Suppressor macrophage (primary cell): ENCODE data around the gene MEX3A.

ENCODE experiments used
- DNase-seq, 4 experiments: peaks; one replicate each; pipeline ENCODE4 v3.0.0-alpha.2; 2020 to 2022

The MEX3A gene

DNA sequence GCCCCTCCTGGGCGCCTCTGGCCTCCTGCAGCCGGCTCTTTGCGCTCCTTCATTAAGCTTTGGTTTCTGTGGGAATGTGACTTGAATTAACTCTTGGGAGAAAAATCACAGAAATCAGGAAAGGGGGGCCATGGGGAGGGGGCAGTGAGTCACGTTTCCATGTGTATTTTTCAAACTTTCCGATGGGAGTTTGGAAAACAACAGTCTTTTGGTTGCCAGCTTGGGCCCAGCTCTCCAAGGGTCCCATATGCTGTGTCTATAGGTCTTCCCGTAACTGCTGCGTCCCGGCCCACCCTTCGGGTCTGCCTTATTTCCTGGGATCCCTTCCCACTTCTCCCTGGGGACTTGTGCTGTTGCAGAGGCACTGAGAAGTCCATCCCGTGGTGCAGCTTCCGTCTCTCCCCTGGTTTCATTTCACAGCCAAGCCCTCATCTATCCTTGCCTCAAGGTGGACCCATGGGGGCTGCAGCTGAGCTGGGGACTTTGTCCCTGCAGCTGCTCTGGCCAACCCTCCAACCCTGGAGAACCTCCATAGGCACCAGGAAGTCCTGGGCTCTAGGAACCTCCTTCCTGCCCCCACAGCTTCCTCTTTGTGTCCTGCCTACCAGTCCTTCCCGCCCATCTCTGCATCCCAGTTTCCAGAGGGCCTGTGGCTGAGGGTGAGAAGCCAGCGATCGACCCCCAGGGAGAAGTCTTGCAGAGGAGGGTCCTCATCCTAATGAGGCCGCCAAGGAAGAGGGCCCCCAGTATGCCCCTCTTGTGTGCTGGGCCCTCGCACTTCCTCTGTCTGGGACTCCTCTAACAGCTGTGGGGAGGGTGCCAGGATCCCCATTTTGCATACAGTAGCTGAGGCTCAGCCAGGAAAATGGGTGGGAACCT lies 20.6 kb upstream of the MEX3A start:
- DNase-seq: peak; percentile 69 to 85 (median 84)

DNA sequence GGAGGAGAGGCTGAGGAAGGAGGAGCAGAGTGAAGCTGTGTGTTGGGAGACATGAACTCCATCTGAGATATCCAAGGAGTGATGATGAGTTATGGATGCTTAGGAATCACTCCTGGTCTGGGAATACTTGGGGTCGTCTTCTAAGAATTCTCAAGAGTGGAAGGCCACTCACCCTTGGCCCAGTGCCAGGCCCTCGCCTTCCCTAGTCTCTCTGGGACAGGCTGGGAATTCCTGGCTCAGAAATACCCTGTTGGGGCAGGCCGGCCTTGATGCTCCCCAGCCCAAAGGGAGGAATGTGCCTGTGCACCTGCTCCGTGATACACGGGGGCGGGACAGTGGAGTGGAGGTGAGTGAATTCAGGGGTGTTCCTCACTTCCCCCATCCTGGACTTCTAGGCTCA lies 19.6 kb upstream of the MEX3A start:
- DNase-seq: no peak

DNA sequence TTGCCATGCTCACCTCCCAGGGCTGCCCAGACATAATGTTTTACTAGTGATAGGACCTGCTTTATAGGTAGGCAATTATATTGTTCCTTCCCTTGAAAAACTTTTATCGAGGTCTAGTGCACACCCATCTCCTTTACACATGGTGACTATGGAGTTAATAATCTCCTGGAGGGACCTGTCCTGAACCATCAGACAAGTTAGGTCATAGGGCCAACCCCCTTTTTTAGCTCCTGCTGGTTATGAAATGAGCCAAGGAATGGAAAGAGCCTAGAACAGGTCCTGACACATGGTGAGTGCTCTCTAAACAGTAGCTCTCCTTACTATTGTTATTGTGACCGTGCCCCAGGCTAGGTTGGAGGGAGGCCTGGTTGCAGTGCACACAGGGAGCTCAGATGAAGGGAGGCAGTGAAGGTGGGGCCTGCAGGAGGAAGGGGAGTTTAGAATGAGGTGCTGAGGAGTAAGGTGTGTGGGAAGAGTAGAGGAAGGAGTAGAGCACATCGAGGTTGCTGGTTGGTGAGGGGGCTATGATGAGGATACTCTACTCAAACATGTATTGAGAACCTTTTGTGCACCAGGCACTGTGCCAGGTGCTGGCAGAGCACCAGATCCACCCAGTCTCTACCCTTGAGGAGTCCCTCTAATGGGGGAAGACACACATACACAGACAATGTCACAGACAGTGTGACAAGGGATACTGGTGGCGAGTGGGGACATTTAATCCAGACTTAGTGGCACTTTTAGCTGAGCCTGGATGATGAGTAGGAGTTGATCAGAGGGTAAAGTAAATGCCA lies 18.1 kb upstream of the MEX3A start:
- DNase-seq: no peak

DNA sequence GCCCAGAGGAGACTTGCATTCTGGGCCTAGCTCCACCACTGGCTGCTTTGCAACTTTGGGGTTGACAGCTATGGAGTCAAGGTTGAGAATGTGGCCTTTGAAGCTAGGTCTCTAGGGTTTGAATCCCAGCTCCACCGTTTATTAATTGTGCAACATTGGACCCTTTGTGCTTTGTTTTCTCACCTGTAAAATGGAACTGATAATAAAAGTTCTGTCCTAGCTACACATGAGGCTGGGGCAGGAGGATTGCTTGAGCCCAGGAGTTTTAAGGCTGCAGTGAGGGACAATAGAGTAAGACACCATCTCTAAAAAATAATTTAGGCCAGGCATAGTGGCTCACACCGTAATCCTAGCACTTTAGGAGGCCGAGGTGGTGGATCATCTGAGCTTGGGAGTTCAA lies 17.0 kb upstream of the MEX3A start:
- DNase-seq: no peak

DNA sequence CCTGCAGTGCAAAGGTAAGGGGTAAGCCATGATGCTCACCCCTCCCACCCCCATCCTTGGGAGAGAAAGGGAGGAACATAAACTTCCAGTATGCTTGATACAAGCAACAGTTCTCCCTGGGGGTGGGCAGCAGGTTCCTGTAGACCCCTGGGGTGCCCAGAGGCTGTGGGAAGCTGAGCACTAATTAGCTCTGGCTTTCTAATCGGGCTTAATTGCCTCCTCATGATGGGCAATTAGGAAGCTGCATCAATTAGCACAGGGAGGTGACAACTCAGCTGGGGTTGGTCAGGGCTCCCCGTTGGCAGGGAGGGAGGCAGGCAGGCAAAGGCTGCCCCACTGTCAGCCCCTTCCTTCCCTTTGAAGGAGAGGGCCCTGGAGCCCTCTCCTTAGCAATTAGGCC lies 16.5 kb upstream of the MEX3A start:
- no peak for DNase-seq

DNA sequence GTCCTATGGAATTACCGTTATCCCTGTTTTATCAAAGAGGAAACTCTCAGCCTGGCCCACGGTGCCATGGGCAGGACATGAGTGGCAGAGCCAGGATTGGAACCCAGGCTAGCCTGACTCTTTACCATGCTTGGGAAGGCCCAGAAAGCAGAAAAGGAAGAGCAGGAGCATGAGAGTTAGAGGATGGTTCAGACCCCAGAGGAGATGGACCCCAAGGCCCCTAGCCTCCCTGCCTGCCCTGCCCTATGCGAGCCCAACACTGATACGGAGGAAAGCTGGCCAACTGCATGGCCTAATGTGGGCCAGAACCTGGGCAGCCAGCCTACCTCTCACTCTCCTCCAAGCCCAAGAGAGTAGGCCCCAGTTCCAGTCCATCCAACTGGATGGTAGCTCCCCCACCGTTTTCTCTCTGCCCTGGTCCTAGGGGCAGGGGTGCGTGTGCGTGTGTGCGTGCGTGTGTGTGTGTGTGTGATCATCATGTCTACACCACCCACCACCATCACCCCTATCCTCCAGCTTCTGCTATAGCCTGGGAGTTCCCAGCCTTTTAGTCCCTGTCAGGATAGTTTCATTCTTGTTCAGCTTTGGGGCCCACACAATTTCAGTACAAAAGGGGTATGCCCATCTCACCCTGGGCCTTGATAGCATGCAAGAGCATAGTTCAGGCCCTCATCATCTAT lies 15.4 kb upstream of the MEX3A start:
- peak in 1 of 4 experiments; percentile 30 for DNase-seq

DNA sequence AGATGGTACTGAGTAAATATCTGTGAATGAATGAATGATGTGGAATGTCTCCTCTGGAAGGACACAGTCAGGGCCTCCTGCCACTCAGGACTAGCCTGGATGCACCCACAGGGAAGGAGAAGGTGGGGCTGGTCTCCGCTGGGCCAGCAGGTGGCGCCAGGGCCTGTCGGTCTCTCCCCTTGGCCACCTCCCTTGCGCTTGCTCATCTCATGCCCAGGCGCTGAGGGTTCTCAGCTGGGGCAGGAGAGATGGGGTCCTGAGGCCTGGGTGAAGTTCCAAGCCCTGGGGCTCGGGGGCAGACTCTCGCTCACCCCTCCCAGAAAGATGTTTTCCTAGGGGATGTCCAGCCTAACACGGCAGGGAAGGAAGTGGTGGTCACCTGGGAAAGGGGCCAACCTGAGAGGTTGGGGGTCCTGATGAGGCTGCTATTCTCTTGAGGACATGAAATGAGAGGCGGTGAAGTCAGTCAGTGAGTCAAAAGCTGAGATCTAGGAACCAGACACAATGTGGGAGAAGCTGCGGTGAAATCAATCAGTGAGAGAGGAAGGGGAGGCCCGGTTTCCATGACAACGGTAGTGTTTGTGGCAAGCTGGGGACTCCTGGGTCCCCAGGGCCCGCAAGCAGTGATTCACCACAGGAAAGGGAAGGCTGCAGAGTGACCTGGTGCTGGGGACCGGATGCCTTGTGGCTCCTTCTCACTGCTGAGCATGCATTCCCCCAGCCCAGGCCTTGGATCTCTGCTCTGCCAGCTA lies 14.6 kb upstream of the MEX3A start:
- peak; percentile 88 to 94 (median 92) for DNase-seq

DNA sequence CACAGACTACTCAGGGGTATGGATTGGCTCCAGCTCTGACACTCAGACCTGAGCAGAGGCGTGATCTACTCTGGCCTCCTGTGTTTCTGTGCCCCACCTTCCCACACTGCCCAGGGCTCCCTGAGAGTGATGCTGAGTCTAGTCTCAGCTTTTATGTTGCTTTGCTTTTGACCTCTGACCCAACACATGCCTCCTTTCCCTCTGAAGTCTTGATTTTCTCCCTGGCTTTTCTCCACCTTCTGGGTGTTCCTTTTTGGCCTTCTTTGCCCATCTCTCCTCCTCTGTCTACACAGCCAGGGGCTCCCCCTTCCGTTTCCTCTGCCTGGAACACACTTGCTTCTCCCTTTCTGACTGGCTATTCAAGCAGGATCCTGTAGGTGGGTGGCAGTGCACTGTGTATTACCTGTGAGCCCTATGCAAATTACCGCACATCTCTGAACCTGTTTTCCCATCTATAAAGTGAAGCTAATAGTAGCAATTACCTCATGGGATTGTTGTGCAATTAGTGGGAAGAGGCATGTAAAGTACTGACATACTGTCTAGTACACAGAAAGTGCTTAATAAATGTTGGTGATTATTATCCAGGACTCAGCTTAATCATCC lies 13.7 kb upstream of the MEX3A start:
- peak in 3 of 4 experiments; percentile 39 to 46 (median 43) for DNase-seq

DNA sequence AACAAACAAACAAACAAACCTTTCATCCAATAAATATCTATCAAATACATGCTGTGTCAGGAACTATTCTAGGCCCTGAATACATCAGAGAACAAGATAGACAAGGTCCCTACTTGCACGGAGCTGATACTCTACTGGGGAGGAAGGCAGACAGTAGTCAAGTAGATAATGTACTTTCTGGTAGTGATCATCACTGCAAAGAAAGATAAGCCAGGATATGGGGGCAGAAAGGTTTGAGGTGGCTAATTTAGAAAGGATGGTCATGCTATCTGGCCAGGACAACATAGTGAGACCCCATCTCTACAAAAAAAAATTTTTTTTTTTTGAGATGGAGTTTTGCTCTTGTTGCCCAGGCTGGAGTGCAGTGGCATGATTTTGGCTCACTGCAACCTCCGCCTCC lies 9.3 kb upstream of the MEX3A start:
- no peak for DNase-seq

DNA sequence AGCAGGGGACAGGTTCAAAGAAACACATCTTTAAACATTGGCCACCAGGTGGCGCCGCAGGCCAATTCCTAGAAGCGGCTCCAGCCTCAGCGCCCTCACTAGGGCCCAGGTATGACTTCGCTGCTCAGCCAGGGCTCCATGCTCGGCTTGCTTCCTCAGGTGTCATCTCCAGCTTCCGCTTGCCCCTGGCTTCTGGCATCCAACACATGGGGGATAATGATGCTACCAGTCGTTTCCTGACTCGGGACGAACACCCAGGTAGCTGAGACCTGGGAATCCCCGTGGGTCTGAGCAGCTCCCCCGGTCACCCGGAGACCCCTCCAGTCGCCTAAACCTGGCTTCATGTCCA lies 8.5 kb upstream of the MEX3A start:
- DNase-seq: peak; percentile 85 to 94 (median 92)

DNA sequence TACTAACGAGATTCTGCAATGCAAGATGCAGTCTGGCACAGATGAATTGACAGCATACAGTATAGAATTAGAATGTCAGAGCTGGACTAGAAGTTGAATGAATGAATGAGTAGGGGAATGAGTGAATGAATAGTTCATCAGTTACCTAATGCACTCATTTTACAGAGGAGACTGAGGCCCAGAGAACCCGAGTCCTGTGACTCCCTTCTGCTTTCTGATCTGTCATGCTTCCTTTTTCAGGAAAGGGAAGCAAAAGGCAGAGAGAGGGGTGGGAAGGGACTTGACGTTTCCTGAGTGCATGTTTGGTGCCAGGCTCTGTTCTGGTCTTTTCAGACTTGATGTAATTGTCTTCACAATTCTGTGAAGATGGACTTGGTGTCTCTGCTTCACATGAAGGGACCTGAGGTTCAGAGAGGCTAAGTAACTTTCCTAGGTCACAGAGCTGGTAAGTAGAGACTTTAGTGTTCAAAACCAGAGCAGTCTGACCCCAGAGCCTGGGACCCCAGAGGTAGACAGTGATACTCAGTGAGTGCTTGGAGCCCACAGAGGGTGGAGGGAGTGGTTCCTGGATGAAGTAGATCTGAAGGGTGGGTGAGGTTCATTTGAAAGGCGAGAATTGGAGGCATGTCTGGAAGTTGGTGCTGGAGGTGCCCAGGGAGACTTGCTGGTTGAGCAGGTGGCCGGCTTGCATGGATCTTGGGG lies 8.0 kb upstream of the MEX3A start:
- peak; percentile 85 to 95 (median 92) for DNase-seq

DNA sequence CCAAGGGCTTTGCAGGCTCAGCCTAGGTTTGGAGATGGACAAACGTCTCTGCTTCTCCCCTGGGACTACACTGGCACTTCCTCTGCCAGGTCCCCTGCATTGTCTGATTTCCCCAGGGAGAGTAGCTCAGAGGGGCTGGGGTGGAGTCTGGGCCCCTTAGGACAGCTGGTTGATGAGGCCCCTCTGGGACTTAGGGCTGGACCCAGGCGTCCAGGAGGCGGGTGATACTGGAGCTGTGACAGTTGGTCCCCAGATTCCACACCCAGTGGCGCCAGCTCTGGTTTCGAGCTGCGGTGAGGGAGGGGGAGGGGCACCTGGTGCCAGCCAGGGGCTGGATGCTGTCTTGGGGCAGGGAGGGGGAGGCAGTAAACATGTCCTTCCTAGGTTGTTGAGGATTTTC lies 7.4 kb upstream of the MEX3A start:
- peak in 1 of 4 experiments; percentile 32 for DNase-seq

DNA sequence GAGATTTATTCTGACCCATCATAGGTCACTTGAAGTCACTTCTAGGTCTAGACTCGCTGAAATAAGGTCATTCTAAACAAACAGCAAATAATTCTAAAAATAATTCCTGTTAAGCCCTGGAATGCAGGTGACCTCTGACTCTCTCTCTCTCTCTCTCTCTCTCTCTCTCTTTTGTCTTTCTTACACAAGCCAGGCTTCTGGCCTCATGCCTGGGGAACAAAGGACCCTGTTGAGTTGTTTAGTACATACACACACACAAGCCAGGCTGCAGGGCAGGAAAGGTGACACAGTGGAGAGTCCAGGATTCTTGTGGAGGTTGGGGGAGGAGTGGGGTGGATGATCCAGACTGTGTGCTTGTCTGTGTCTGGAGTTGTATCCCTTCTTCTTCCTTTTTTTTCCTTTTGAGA lies 4.0 kb upstream of the MEX3A start:
- DNase-seq: no peak

DNA sequence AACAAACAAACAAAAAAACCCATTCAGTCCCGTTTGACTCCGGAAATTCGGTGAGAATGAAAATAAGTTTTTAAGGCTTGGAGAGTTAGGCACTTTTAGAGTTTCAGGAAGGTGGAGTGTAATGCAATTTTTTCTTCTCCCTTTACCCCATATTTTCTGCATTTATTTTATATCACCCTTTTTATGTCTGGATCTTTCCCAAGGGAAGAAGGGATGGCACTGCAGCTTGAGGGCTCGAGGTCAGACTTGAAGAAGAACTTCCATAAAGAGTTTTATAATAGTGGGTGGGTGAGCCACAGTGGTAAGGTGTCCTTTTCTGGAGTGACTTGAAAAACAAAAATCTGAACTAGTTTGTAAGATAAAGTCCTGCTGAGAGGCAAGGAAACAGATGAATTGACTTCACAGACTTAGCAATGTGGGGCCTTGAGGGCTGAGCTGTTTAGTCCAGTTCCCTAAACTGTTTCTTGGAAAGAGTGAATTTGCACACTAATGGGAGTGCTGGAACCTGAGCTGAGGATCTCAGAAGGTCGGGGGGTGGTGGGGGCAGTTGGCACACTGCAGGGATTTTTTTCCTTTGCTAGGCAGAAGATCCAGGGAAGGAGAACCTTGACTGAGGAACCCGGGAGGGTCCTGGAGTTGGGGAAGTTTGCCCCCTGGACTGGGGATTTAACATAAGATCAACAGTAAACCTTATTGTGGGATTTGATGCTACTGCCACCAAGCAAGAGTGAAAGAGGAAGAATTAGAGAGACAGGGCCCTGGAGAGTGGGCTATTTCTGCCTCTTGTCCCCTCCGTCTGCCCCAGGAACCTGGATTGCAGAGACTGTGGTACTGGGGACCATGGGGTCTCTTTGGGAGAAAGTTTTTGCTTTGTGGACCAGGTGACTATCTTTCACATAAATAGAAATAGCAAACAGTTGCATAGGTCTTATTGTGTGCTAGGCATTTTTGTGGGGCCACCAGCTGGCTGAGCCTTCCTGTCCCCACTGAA lies 1.8 kb upstream of the MEX3A start:
- DNase-seq: peak in 2 of 4 experiments; percentile 18 to 30

DNA sequence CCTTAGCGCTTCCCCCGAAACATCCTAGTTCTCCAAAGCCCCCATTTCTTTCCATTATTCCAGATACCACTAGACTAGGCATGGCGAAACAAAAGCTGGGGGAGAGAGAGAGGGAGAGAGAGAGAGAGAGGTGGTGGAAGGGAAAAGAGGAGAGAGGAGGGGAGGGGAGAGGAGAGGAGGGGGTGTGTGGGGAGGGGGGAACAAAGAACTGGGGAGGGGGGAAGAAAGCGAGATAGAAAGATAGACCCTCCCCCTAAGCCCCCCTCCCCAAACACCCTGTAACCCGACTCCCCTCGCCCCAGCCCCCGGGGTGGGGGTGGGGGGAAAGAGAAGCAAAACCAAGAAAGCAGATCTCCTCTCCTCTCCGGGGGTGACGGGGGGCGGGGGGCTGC lies 352 bp downstream of the MEX3A start:
- DNase-seq: no peak

DNA sequence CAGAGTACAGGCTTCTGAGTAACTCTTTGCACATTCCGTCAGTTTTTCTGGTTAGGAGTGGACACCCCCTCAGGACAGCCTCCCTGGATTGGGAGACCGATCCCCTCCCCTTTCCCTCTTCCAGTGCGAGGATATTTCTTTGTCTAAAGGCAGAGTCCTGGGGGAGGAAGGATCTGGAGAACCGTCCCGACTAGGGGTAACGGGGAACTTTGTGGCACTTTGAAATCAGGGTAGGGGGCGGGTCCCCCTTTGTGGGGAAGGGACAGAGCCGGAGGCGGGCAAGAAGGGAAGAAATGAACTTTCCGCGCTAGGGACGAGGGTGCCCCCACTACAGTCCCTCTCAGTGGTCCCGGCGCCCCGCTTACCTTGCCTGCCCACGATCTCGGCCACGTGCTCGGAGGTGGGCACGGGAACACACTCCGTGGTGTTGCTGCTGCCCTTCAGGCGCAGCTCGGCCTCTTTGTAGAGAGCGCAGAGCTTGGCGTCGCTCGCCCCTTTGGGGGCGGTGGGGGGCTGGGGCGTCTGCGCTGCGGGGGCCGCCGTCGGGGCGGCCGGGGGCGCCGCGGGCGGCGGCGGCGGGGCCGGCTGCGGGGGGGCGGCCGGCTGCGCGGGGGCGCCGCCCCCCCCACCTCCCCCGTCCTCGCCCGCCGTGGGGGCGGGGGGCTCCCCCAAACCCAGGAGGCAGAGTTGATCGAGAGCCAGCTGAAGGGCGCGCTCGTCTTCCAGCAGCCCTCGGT lies 917 bp downstream of the MEX3A start:
- no peak for DNase-seq

DNA sequence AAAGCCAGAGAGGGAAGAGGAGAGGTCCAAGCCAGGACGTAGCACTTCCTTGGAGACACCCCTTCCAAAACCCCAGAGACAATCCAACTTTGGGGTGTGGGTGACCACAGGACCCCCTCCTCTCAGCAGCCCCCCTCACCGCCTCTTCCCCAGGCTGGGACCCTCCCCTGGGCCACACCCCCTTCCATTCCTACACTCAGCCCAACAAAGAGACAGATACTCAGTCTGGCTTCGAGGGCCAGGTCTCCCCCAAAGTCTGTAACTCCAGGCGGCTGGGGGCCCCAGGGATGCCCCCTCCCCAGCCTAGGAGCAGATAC lies 1.4 kb downstream of the MEX3A start:
- no peak for DNase-seq

DNA sequence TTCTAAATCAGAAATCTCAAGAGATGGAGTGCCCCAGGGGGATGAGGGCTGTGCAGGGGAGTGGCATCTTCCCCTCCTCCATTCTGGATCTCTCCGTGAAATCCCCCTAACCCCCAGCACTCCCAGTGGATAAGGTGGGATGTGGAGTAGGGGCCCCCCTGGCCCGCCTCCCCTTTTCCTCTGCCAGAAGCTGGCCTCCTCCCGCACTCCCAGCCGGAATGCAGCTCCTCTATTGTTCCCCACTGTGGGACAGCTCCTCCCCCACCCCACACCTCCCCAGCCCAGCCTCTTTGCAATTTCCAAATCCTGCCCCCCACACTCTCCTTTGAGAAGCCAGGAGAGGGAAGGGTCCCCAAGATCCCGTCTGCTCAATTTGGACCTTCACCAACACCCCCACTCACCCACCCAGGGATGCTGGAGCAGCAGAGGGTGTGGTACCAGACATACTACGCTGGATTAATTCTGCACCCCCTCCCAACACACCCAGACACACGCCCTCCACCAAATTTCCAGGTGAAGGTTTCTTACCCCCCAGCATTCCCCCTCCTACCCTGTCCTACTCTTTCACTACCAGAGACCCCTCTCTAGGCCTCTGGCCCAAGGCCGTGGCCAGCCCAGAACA lies 1.9 kb downstream of the MEX3A start:
- no peak for DNase-seq

DNA sequence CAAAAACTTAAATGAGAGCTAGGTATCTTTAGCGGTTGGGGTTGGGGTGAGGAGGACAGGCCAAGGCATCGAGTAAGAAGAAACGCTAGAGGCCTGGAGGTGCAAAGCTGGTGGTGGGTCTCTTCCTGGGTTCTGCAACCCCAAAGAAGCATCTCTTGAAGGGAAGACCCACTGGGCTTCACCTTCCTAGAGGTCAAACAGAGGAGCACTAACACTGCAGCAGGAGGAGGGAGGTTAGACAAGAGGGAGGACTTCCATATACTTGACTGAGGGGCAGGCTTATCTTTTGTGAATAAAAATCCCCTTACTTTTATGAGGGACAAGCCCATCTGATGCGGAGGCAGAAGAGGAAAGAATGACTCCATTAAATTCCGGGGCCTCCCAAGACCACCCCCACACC lies 2.5 kb downstream of the MEX3A start:
- no peak for DNase-seq
